ENCODE results near the gene ZDHHC19.

ZDHHC19 gene

DNA sequence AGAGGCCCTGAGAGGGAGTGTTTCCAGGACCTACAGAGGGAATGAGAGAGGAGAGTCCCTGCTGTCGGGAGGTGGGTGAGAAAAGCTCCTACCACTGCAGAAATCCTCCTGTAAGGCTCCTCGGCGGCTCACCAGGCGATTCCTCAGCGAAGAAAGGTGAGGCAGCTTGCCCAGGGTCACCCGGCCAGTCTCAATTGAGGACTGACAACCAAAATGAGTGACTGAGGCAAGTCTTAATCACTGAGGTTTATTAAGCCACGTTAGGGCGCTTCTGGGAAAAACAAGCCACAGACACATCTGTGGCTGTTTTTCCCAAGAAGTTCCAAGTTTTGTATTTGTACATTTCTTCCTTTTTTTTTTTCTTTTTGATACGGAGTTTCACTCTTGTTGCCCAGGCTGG is 48.5 kb downstream of the ZDHHC19 start:
- TF ChIP-seq, protein P1, sequence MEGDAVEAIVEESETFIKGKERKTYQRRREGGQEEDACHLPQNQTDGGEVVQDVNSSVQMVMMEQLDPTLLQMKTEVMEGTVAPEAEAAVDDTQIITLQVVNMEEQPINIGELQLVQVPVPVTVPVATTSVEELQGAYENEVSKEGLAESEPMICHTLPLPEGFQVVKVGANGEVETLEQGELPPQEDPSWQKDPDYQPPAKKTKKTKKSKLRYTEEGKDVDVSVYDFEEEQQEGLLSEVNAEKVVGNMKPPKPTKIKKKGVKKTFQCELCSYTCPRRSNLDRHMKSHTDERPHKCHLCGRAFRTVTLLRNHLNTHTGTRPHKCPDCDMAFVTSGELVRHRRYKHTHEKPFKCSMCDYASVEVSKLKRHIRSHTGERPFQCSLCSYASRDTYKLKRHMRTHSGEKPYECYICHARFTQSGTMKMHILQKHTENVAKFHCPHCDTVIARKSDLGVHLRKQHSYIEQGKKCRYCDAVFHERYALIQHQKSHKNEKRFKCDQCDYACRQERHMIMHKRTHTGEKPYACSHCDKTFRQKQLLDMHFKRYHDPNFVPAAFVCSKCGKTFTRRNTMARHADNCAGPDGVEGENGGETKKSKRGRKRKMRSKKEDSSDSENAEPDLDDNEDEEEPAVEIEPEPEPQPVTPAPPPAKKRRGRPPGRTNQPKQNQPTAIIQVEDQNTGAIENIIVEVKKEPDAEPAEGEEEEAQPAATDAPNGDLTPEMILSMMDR (IDR thresholded peaks at IDR 0.05): no peak

DNA sequence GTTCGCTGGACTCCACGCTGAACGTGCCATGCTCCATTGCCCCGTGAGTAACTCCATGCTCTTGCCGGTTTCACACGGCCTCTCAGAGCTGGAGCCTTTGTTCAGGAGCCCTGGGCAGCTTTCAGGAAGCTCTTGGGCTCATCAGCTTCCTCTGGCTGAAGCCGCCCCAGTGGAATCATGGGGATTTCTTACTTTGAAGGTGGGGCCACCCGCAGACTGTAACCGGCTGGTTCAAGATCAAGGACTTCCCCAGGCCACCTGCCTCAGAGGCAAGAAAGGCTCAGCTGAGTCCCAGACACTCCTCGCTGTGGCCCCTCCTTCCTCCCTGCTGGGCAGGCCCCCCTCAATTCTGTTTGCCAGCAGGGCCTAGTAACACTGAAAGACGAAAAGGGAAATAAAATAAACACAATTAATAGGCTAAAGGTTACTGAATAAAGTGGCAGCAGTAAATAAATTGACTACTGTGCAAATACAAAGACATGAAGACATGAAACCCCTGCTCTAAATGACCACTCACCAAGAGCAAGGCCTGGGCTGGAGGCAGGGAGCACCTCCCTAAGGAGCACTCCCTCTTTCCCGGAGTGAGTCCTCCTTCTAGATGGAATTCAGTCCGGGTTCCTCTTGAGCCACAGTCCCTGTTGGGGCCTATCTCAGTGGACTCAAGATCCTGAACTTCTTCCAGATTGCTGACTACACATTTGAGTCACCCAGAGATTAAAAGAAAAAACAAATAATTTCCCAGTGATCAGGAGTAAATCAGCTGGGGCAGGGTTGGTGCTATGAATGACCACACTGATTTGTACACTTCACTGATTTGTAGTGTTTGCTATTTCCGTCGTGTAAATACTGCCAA is 51.0 kb downstream of the ZDHHC19 start:
- TF ChIP-seq, protein P1 (IDR thresholded peaks at IDR 0.05): no peak

DNA sequence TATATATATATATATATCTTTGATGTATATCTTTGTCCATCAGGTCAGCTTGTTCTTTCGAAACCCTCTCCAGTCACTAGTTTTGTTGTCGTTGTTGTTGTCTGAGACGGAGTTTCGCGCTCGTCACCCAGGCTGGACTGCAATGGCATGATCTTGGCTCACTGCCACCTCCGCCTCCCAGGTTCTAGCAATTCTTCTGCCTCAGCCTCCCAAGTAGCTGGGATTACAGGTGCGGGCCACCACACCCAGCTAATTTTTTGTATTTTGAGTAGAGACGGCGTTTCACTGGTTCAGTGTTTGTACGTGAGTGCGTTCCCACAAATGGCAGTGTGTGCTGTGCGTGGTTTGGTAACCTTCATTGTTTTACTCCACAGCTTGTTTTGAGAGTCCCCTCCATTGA is 51.7 kb downstream of the ZDHHC19 start:
- TF ChIP-seq, protein P1 (IDR thresholded peaks at IDR 0.05): no peak

DNA sequence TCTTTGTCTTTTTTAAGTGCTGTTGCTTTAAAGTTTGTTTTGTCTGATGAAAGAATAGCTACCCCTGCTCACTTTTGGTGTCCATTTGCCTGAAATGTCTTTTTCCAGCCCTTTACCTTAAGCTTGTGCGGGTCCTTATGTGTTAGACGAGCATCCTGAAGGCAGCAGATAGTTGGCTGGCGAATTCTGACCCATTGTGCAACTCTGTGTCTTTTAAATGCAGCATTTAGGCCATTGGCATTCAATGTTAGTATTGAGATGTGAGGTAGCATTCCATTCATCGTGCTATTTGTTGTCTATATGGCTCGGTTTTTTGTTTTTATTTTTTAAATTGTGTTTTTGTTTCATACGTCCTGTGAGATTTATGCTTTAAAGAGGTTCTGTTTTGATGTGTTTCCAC is 55.0 kb downstream of the ZDHHC19 start:
- TF ChIP-seq, protein P1 (IDR thresholded peaks at IDR 0.05): no peak

DNA sequence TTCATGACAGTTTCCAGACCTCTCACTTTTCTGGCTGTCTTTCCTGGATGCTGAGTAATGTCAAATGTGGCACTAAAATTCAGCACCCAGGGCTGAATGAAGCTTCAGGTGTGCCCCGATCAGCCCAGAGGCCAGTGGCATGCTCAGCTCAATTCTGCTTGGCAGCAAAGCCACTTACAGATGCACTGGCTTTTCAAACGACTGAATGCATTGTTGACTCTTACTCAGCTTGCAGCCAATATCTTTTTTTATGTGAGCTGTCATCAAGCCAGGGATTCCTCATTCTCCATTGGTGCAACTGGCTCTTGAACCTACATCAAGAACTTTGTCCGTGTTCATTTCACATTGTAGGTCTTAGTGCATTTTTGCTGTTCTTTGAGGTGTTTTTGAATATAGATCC is 60.7 kb downstream of the ZDHHC19 start:
- TF ChIP-seq, protein P1 (IDR thresholded peaks at IDR 0.05): no peak

DNA sequence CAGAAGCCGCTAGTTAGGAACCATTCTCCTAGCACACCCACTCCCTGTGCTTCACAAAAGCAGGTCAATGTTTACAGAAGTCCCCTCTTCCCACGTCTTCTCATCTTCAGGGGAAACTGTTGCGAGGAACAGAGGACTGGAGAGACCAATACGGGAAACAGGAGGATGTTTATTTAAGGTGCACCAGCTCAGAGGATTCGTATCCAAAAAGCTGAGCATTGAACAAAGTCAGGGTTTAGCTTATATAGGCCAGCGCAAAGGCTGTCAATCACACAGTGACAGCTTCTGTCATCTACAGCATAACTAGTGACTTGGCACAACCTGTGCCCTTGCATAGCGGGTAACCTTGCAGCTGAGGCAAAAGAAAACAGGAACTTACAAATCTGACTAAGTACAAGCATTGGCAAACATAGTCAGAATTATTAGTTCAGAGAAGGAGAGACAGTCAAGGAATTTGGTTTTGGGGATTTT is 61.3 kb downstream of the ZDHHC19 start:
- TF ChIP-seq, protein P1 (IDR thresholded peaks at IDR 0.05): no peak

DNA sequence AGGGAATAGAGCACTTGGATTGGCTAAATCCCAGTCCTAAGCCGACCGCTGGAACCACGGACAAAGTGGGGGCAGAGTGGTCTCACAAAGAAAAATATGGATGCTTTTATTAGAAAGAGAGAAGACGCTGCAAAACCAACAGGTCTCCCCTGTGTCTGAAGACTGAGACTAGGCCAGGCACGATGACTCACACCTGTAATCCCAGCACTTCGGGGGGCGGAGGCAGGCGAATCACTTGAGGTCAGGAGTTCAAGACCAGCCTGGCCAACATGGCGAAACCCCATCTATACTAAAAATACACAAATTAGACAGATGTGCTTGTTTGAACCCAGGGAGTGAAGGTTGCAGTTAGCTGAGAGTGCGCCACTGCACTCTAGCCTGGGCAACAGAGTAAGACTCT is 61.8 kb downstream of the ZDHHC19 start:
- TF ChIP-seq, protein P1 (IDR thresholded peaks at IDR 0.05): no peak
